ENCODE data around the gene AK4.
A peak's percentile ranks its signal among the peaks of the same experiment; 100 is the strongest.

DNA sequence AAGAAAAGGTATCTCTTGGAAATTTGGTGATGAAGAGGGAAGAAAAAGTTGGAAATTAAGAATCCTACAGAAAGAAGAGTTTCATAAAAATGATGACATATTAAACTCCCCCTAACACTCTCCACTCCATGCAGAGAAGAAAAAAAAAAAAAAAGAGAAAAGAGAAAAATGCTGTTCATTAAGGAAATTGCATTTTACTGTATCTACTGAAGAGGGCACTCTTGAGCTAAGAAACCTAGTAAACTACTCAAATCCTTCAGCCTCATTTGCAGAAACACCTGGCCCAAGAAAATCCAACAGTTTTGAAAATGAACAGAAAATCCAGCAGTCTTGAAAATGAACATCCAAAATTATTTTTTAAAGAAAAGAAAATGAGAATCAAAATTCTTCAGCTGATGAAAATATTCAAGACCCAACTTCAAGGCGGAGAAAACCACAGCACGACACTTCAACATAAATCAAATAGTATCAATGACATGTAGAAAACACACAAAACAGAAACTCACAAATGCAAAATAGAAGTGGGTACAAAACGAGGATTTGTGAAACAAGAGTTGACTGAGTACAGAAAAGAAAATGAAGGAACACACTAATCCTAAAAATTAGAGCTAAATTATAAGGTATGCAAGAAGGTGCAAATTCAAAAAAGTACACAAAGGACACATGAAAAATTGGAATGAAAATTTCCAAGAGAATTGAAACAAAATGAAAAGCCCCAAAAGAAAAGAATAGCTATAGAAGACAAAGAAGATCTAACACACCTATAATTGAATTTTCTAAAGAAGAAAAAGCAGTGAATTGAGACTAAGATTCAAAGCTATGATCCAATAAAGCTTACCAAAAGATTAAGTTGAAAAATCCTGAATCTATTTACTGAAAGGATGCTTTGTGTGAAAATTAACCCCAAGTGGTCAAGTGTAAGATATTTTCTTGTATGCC is 88.1 kb downstream of the AK4 start:
- TF ChIP-seq, protein P1, sequence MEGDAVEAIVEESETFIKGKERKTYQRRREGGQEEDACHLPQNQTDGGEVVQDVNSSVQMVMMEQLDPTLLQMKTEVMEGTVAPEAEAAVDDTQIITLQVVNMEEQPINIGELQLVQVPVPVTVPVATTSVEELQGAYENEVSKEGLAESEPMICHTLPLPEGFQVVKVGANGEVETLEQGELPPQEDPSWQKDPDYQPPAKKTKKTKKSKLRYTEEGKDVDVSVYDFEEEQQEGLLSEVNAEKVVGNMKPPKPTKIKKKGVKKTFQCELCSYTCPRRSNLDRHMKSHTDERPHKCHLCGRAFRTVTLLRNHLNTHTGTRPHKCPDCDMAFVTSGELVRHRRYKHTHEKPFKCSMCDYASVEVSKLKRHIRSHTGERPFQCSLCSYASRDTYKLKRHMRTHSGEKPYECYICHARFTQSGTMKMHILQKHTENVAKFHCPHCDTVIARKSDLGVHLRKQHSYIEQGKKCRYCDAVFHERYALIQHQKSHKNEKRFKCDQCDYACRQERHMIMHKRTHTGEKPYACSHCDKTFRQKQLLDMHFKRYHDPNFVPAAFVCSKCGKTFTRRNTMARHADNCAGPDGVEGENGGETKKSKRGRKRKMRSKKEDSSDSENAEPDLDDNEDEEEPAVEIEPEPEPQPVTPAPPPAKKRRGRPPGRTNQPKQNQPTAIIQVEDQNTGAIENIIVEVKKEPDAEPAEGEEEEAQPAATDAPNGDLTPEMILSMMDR (IDR thresholded peaks at IDR 0.05; ENCODE audit: borderline replicate concordance, extremely low read depth, low read length, poor library complexity, severe bottlenecking): peak; percentile 73
- TF ChIP-seq EZH2 (IDR thresholded peaks at IDR 0.05; ENCODE audit: borderline replicate concordance, low read depth, low read length, severe bottlenecking): no peak

Measured in DND-41 (cell line).